K562 (cell line): Measurements from ENCODE around the gene RAMACL. TPM values are rescaled to one million over a fixed set of nuclear protein-coding genes. Genes with fewer than 3 reads are reported as not detected.

Experiments
- ATAC-seq: fragments of 200-7000 bp; cut with Tn5 transposase; 3 replicates; pipeline ENCODE4 v1.9.1; 2020; ENCODE audit warnings: moderate library complexity
- BruUV-seq: library from RNA; stranded (reverse); fragments of 400-500 nt; replicated peaks from 2 replicates; lab custom pipeline; 2021; lab: Mats Ljungman, UMichigan
- CTCF ChIA-PET: fragments of 300-600 bp; formaldehyde crosslinking; extraction: SDS; loops from one replicate; lab custom pipeline; 2021; ENCODE audit warnings: low intra/inter-chr PET ratio; lab: Yijun Ruan, JAX
- POLR2A ChIA-PET: fragments of 300-600, 350-650 bp; sonication (Branson Sonifier 250); formaldehyde crosslinking; extraction: SDS; loops from one replicate; lab custom pipeline; 2021; ENCODE audit warnings: antibody characterized with exemption, inconsistent platforms; lab: Yijun Ruan, JAX
- DNase-seq, 4 experiments: peaks; one replicate each; pipeline versions ENCODE4 v3.0.0 to v3.0.0-alpha.2; 2011 to 2018; ENCODE audit warnings: low spot score in 3 of 4, mixed read lengths in 3 of 4; ENCODE audit errors: extremely low read depth in 1 of 4
- FAIRE-seq: peaks from 2 replicates; lab custom pipeline; 2011; peaks lifted over from hg19 to GRCh38; lab: Jason Lieb, UNC
- H2AFZ ChIP-seq: 2 replicates; pipeline ENCODE4 v1.6.0; 2011; ENCODE audit warnings: low read depth, low read length, control low read depth, inconsistent platforms
- H3K27ac ChIP-seq: fragments of 200-600 bp; 3 replicates; pipeline ENCODE4 v1.8.0; 2011; ENCODE audit warnings: low read depth, mild to moderate bottlenecking, control low read depth, inconsistent platforms, low read length, moderate library complexity, mixed read lengths; ENCODE audit errors: extremely low read depth
- H3K27me3 ChIP-seq, 2 experiments: fragments of 300-600 bp in 1 of 2; 2 replicates in 1 of 2; 3 replicates in 1 of 2; pipeline versions ENCODE4 v1.6.0 to v1.8.0; 2011; ENCODE audit warnings: inconsistent platforms in 2 of 2, low read length in 2 of 2, mild to moderate bottlenecking in 1 of 2, mixed read lengths in 1 of 2, moderate library complexity in 1 of 2; ENCODE audit not compliant: control insufficient read depth in 2 of 2, insufficient read depth in 2 of 2
- H3K36me3 ChIP-seq: fragments of 300-600 bp; 3 replicates; pipeline ENCODE4 v1.8.0; 2011; ENCODE audit warnings: mild to moderate bottlenecking, low read length, inconsistent platforms; ENCODE audit not compliant: control insufficient read depth, insufficient read depth
- H3K4me1 ChIP-seq, 2 experiments: fragments of 200-600 bp in 1 of 2; replicated peaks in 1 of 2; 2 replicates in 1 of 2; 3 replicates in 1 of 2; pipeline versions ENCODE4 v1.5.1 to v1.8.0; 2011; ENCODE audit warnings: inconsistent platforms in 2 of 2, low read length in 2 of 2, mild to moderate bottlenecking in 1 of 2, mixed read lengths in 1 of 2, moderate library complexity in 1 of 2; ENCODE audit not compliant: control insufficient read depth in 2 of 2, insufficient read depth in 2 of 2
- H3K4me2 ChIP-seq: 2 replicates; pipeline ENCODE4 v1.6.1; 2011; ENCODE audit warnings: low read length, control low read depth, inconsistent platforms, mixed read lengths; ENCODE audit not compliant: insufficient read depth
- H3K4me3 ChIP-seq: fragments of 200-600 bp; sonication (generic), shearing (Covaris generic); 2 replicates; pipeline ENCODE4 v1.5.1; 2016; ENCODE audit warnings: control low read depth, inconsistent platforms
- H3K79me2 ChIP-seq: fragments of 200-600 bp; 3 replicates; pipeline ENCODE4 v1.8.0; 2011; ENCODE audit warnings: low read length, inconsistent platforms; ENCODE audit not compliant: control insufficient read depth, insufficient read depth
- H3K9ac ChIP-seq, 2 experiments: 2 replicates each; pipeline versions ENCODE4 v1.6.0 to v1.6.1; 2011; ENCODE audit warnings: low read depth in 2 of 2, low read length in 2 of 2, control low read depth in 1 of 2, inconsistent platforms in 1 of 2, mild to moderate bottlenecking in 1 of 2, mixed read lengths in 1 of 2; ENCODE audit not compliant: insufficient read depth in 1 of 2
- H3K9me1 ChIP-seq: one replicate; pipeline ENCODE4 v1.6.0; 2011; ENCODE audit warnings: inconsistent platforms, mild to moderate bottlenecking, low read length, moderate library complexity; ENCODE audit not compliant: control insufficient read depth, insufficient read depth
- H3K9me3 ChIP-seq: replicated peaks from 2 replicates; pipeline ENCODE4 v1.5.1; 2011; ENCODE audit warnings: low read depth, low read length, inconsistent platforms; ENCODE audit not compliant: control insufficient read depth, insufficient read depth
- H4K20me1 ChIP-seq: replicated peaks from 2 replicates; pipeline ENCODE4 v1.6.1; 2011; ENCODE audit warnings: low read length, inconsistent platforms, mixed read lengths; ENCODE audit not compliant: control insufficient read depth, insufficient read depth
- CAMTA2 ChIP-seq: fragments of 250-450 bp; sonication (Bioruptor Pico); conservative IDR thresholded peaks from 2 replicates; pipeline ENCODE4 v1.5.1; 2022
- REST ChIP-seq, 2 experiments: fragments of 450-650 bp; formaldehyde crosslinking in 1 of 2; IDR thresholded peaks; 2 replicates each; pipeline versions ENCODE4 v1.4.0 to v1.6.1; 2014 to 2020; ENCODE audit warnings: mild to moderate bottlenecking in 2 of 2, borderline replicate concordance in 1 of 2, low read depth in 1 of 2
- WGBS: fragments of 100-300 bp; shearing (Covaris generic); methylation state at CpG from one replicate; pipeline ENCODE4 v1.1.6; 2016; ENCODE audit warnings: low coverage, mixed read lengths; ENCODE audit not compliant: insufficient coverage; ENCODE audit errors: missing lambda C conversion rate; 5-methylcytosine and 5-hydroxymethylcytosine counted together
- in situ Hi-C: fragments of 300-500 bp; cut with MboI; formaldehyde crosslinking; loops from 4 replicates; pipeline ENCODE4 v1.15.0; 2018; ENCODE audit warnings: inconsistent platforms, mixed read lengths
- intact Hi-C: fragments of 100-400 bp; cut with micrococcal nuclease; formaldehyde crosslinking; loops from 2 replicates; pipeline ENCODE4 v1.14.2; 2022
- polyA plus RNA-seq, 8 experiments: library from polyadenylated mRNA; depleted of rRNA in 4 of 8; stranded (reverse) in 5 of 8; unstranded in 3 of 8; fragments of >200 nt; fragmentation: Nextera tagmentation in 2 of 8; fragmentation: Illumina TruSeq in 1 of 8; extraction: Ambion mirVana in 2 of 8; extraction: Trizol in 1 of 8; gene quantifications; 2 replicates each; pipeline versions ENCODE4 v1.2.1 to v1.2.3, GENCODE V29; 2011 to 2014; ENCODE audit warnings: inconsistent platforms in 1 of 8, missing spikeins in 1 of 8
- total RNA-seq, 7 experiments: library from RNA; depleted of rRNA in 6 of 7; stranded (reverse); fragments of >200 nt in 6 of 7; fragmentation: Illumina TruSeq in 2 of 7; extraction: Trizol in 2 of 7; gene quantifications; 2 replicates each; pipeline versions ENCODE4 v1.2.1 to v1.2.3, GENCODE V29; 2011 to 2021; ENCODE audit warnings: low replicate concordance in 1 of 7

The RAMACL gene
- total and polyA plus RNA-seq, 9 of the 15 experiments (the other 6 are each of a cell fraction or from before 2014, with no cell fraction given), result 0.11 to 1.7 (median 0.41) TPM; not detected in 1

- H2AFZ ChIP-seq, result 0 out of 2 replicates have a peak overlapping the region, but pooled peaks have one; percentile 27
- ATAC-seq (no peak), DNase-seq (no peak), FAIRE-seq (no peak)
- H3K27ac ChIP-seq, result no peak overlapping the region
- peaks cover 2 to 24% of the 10 kb centered on the region in 2 experiments; a peak in 2 of 5 replicates for H3K4me1 ChIP-seq
- H3K9me3 ChIP-seq, result no peaks in the 10 kb centered on the region
- ChIA-PET CTCF (no interaction called here), POLR2A (interaction anchor here (1.0 kb wide), 1 partner anchor 113 kb away, joined by 3 read pairs; no protein-coding TSS in a partner anchor)
- no peaks in the 10 kb centered on the region for H3K79me2 ChIP-seq
- H3K4me3 ChIP-seq, result peak overlapping the region; percentile 34
- peak overlapping the region in 1 of 2 experiments; percentile 39; a peak in 1 of 4 replicates for H3K9ac ChIP-seq
- peak overlapping the region; percentile 40; the same call in 1 of the 2 replicates for H3K4me2 ChIP-seq
- no peak for TF ChIP-seq CAMTA2
- TF ChIP-seq REST (IDR thresholded peaks at IDR 0.05; ENCODE audit: borderline replicate concordance), result no peak
- TF ChIP-seq REST (CRISPR knock-in tag; IDR thresholded peaks at IDR 0.05; ENCODE audit: low read depth), result peak; percentile 29; the same call in 1 of the 2 replicates
- no peaks in the 10 kb centered on the region for H4K20me1 ChIP-seq
- intact Hi-C loops (no loop called here), in situ Hi-C loops (no loop called here)
- BruUV-seq, result no TSS peak
- no peaks in the 10 kb centered on the region for H3K9me1 ChIP-seq
- 42% methylated on average over 59 of the region's 66 CpGs for WGBS
- peaks cover 8 to 44% of the 10 kb centered on the region in 2 experiments; a peak in 4 of 5 replicates for H3K27me3 ChIP-seq
- H3K36me3 ChIP-seq, result no peaks in the 10 kb centered on the region
Measured at GRCh38 chr6:166626177-166627032, 39.9 kb upstream of the RAMACL start.
